HG03342 (cell line): ENCODE data around the gene CADM2.

ENCODE experiments used
- ATAC-seq: cut with Tn5 transposase; IDR thresholded peaks from one replicate; pipeline ENCODE4 v1.9.1; 2021; ENCODE audit warnings: mild to moderate bottlenecking, moderate library complexity; ENCODE audit not compliant: unreplicated experiment

CADM2 gene

DNA sequence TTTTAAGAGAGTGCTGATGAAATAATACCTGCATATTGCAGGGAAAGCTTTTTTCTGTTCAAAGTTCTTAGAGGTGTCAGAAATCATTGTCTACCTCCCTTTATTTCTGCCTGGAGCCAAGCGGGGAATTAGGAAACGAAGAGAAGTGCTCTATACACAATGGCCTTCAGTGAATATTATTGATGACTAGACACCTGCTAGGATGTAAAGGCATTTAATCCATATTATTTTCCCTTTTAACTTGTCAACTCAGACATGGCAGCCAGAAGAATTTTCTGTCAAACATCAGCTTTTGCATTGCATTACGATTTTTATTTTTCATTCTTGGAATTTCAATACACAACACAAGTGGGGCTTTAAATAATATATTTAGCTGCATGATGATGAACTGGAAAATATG is 24.7 kb downstream of the CADM2 start:
- ATAC-seq = no peak

DNA sequence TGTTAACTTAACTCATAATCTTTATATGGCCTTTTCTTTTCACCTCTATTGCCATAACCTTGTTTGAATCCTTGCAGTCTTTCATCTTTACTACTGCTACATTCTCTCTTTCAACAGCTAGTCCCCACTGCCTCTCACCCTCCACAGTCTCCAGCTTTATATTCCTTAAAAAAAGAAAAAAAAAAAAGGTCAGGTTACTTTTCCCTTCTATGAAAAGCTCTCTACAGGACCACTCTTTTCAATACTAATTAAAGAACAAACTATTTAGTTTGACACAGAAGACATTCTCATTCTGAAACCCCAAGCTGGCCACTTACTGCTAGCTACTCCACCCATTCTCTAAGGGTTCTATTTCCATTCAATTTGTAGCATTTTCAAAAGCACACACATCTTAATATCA is 25.6 kb downstream of the CADM2 start:
- no peak for ATAC-seq

DNA sequence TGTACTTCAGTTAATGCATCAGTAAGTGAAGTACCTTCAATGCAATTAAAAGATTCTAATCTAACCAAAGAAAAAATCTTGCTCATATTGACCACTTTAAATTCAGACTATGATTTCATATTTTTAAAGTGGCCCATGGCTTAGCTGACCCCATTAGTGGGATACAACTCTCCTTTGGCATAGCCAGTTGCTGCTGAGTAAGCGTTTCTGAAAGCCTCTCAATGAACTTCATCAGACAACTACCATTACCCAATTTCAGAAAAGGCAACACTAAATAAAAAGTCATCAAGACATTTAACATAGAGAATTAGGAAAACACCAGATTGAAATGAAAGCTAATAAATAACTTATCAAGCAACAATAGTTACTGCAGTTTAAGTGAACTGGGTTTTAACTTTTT is 27.0 kb downstream of the CADM2 start:
- ATAC-seq = no peak

DNA sequence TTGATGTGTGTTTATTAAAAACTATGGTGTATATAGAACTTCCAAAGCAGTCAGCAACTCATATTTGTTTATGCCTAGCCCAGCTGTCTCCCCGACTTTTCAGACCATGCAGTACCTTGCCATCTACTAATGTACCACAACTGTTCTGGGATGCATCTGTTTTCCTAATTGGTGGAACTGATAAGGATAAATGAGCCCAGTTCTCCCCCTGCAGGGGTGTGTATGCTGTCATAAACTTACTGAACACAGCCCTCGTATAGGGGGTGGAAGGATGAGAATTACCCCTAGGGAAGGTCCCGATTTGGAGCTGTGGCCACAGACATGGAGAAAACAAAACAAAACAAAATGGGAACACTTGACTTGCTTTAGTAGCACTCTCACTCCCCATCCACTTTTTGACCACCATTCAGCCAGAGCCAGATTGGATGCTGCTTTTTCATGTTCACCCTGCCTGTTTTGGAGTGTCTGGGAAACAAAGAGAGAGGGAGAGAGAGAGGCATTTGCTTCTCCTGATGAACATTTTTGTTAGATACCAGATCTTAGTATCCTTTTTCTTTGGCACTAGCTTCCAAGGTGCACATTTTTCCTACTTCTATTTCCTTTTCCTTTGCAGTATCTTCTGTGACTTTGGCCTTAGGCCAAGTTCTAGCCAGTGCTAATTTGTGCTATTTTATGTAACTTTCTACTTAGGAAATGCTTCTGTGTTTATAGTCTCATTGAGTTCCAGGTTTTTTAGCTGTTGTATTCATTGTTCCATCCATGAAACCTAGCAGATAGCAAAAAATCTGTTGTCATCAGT is 29.1 kb downstream of the CADM2 start:
- no peak for ATAC-seq

DNA sequence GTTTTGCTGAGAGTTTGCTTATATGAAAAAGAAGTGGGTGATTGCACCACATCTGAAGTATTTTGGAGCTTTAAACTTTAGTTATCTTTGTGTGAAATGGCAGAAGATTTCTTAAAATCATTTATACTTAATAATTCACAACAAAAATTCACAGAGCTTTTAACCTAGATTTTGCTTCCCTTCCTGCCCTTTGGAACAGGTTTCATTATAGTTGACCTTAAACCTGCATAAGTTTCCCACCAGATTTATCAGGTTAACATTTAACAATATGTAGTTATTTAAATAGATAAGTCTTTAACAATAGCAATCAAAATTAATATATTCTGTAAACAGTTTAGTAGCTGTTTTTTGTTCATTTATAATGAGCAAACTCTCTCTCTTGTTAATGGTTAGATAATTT is 30.3 kb downstream of the CADM2 start:
- no peak for ATAC-seq

DNA sequence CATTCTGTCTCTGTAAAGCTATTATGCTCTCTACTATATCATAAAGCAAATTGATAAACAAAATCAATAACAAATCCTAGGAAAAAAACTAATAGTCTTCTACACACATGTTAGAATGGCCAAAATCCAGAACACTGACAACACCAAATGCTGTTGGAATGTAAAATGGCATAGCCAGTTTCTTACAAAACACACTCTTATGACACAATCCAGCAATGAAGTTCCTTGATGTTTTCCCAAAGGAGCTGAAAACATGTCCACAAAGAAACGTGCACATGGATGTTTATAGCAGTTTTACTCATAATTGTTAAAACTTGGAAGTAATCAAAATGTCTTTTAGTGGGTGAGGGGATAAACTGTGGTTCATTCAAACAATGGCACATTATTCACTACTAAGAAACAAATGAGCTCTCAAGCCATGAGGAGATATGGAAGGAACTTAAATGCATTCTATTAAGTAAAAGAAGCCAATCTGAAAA is 32.7 kb downstream of the CADM2 start:
- ATAC-seq = no peak

DNA sequence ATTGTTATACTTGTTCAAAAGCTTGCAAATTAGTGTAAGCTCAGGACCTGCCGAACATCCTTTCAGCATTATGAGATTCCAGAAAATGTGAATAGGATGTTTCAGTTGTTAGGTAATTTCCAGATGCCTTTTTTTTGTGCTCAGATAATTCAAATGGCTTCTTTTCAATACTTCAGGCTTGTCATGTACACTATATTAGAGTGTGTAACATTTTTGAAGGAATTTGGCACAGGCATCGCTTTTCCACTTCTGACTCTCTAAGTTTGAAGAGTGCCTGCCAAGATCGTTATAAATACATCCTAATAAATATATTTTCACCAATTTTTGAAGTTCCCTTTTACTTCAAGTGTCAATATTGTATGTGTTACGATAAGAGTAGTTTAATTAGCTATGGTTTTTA is 35.2 kb downstream of the CADM2 start:
- no peak for ATAC-seq

DNA sequence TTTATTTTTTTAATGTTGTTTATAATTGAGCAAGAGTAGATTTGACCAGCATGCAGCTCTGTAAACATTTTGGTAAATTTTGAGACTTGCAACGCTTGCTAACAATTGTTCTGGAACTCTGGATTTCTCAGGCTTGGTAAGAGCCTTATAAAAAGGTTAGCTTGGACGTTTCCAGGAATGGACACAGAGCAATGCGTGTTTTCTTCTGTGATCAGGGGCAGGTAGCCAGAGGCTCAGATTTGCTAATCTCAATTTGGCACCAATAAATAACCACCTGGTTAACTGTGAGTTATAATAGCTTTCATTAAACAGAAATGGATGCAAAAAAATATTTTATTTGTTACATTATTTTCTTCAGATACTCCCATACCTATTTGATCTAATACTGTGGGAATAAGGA is 39.8 kb downstream of the CADM2 start:
- no peak for ATAC-seq

DNA sequence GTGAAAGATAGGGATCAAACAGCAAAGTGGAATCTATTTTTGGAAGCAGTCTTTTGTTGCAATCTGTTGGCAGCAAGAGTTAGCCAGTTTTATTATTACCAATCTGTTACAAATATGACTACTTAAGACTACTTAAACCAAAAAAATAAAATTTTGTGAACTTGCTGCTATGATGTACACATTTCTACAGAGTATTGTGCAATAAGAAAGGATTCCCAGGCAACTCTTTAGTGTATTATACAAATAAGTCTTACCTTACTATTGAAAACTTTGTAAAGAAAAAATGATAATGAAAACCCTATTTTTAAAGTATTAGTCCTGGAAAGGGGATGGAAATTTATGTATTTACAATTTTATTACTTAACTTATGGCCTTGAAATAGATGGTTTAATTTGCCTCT is 44.7 kb downstream of the CADM2 start:
- ATAC-seq = no peak

DNA sequence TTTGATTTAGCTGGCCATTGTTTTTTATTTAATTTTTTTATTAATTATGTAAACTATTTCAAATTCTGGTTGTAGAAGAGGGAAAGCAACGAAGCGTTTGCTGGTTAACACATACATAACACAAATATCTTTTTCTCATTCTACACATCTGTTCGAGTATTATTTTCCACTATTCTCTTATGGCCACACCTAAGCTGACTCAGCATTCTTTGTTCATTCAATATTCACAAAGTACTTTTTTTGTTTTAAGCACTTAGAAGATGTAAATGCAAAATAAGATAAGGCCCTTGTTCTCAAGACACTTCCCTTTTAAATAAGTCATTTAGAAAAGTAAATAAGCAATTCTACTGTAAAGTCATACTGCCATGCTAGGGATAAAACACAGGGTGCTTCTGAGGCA is 45.4 kb downstream of the CADM2 start:
- ATAC-seq = no peak

DNA sequence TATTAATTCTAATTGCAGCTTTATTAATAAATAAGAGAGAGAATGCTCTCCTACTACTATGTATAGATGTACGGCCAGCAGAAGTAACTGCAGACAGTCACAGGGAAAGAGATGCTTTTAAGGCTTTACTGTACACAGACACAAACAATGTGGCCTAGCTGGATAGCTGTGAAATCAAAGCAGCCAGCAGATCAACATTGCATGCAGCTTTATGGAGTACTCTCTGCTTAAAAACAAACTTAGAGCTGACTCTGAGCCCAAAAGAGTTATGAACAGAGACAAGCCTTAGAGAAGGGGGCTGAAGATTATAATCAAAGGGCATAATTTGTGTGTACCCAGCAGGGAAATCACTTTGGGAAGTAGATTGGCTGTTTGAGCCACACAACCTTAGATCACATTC is 47.2 kb downstream of the CADM2 start:
- ATAC-seq = no peak

DNA sequence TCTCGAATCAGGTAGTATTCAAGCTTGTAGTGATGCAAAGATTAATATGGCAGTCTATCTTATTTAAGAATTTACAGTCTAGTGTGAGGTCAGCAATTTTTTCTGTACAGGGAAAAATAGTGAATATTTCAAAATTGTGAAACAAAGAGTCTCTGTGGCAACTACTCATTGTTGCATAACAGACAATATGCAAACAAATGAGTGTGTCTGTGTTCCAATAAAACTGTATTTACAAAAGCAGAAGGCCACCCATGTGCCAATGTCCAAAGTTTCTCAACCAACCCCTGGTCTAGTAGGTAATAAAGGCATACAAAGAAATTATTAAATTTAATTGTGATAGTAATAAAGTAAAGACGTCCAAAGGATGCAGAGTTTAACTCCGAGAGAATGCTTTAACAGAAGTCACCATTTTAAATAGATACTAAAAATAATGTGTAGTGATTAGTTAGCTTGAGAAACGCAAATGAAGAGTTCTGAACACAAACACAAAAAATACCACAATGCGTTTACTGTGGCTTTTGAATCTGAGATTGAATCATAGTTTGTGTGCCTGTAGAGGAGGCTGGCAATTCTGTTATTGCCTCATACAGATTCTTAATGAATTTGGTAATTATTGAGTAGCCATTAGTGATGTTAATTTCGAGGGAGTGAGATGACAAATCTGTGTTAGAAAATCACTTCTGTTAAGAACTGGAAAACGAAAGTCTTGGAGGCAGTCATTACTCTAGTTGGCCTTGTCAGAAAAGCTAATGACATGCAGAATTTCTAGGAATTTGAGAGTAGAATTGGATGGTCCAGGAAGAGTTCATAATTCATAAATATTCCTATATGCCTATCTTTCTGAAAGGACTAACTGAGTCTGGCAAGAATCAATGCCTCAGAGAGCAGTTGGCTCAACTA is 48.7 kb downstream of the CADM2 start:
- ATAC-seq = no peak

DNA sequence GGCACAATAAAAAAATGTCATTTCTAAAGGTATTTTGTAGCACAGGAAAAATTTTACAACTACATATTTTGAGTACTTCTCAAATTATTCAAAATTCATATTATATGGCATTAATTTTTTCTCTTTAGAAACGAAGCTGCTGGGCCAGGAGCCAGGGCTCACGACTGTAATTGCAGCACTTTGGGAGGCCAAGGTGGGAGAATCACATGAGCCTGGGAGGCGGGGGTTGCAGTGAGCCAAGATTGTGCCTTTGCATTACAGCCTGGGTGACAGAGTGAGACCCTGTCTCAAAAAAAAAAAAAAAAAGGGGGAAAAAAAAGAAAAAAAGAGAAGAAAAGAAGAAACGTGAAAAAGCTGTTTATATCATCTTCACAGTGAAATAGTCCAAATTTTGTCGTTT is 62.0 kb downstream of the CADM2 start:
- no peak for ATAC-seq

DNA sequence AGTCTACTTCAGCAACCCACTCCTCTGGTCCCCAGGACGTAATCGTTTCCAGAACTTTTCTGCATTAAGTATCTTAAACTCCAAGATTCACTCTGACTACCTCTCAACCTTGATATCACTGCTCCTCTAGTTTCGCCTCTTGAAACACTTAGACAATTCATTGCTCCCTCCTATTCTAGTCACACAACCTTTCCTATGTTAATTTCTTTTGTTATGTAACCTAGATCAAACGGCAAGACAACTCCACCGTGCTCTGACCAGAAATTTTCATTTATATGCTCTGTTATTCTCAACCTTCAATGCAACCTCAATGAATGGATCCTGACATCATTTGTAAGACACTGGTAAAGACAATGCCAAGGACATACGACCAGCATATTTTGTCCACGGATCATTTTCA is 71.3 kb downstream of the CADM2 start:
- ATAC-seq = no peak

DNA sequence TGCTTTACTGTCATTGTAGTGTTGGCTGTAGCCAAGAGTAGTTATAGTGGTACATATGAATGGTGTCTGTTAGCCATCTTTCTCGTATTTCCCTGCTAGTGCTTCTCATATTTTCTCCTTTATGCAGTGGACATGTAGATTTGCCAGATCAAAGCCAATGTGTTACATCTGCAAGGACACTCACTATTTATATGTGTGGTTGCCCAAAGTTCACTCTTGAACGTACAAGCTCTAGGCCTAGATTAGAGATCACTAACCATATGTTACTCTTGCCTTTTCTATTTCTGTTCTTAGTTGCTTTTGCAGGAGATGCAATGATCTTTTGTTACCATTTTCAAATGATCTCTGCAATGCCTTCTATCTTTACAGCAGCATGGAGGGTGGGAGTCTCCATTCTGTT is 78.4 kb downstream of the CADM2 start:
- no peak for ATAC-seq

DNA sequence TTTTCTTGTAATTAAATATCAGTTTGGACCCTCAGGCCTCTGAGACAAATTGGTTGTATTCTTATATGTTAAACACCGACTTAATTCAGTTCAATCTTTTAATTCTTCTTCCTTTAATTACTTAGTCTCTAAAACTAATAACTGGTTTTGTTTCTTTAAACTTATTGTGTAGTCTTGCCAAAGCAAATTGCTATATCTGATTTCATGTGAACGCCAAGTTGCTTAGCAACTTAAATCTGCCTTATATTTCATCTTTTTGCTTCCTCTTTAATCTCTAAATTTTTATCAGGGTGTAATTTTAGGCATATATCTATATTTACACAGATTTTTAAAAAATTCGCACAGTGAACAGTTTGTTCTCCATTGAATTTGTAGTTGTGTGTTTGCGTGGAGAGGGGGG is 82.2 kb downstream of the CADM2 start:
- ATAC-seq = no peak

DNA sequence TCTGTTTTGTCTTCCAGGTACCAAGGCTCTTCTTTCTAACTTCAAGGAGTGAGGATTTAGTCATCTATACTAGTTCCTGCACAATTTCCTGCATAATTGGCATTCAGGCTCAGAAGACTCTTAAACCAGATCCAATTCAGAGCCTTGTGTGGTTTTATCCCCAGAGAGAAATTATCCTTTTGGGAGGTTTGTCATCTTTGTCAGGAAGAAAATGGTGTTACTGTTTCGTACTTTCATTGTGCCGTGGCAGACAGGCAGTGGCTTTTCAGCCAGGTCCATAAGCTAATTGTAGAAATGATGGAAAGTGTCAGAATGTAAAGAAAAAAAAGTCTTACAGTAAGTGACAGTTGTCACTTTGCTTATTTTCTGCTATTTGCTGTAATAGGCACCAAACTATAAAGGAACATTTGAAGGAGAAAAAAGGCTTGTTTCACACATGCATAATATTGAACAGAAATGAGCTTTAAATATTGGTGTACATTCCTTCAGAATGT is 82.8 kb downstream of the CADM2 start:
- no peak for ATAC-seq

DNA sequence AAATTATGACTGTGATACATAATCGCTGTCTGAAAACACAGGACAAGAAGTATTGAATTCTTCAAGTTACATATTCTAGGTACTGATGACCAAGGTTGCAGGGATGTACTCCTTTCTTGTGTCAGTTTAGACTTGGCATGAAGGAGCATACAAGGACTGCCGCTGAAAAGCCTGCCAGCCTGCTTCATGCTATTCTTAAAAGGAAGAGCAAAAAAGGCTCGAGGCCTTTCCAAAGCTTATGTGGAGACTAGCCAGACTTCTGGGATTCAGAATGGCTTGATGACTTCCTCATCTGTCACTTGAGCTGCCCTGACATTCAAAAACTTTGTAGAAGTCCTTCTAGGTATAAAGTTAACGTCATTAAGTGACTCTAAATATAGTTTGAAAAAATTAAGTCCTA is 92.0 kb downstream of the CADM2 start:
- ATAC-seq = no peak

DNA sequence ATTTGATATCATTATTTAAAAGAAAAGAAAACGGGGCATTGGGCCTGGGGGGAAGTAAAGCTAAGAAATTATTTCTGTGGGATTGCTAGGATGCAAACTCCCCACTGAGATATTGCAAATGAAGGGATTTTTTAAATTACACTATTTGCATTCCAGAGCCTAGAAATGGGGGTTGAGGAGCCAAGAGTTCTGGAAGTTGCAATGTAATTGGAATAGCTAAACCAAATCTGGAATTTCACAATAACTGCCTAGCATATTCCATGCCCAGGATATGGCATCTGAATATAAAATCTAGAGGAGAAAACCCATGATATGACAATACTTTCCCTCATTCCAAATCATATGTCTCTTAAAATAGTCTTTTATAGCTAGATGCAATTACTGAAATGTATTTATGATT is 93.0 kb downstream of the CADM2 start:
- ATAC-seq = no peak

DNA sequence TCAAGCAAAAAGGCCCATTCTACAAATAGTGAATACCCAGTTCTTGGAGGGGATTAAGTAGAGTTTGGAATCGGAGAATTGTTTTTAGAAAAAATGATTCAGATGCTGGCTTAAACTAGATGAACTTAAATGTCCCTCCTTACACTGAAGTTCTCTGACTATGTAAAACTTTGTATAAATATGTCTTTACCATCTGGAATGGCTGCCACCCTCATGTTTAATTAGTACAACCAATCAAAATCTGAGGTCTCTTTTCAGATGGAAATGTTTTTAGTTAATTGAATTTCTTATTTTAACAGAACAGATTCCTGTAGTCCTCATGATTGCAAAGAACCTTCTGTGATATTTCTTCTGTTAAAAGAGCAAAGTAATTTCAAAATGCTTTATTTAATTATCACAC is 94.8 kb downstream of the CADM2 start:
- ATAC-seq = no peak

DNA sequence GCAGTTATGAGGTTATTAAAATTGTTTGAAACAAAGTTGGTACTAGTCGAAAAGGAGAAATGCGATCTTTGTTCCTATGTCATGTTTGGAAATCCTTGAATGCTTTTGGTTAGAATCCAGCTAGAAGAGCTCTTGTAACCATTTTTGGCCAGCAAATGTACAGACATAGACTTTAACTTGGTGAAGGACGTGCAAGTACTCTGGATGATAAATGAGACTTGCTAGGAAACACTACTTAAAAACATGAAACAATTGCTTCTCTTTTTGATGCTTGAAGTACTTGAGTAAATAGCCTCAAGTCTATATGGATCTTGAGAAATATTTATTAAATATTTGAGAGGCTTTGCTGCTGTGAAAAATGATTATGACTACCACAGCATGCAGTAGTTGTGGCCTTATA is 95.8 kb downstream of the CADM2 start:
- no peak for ATAC-seq

DNA sequence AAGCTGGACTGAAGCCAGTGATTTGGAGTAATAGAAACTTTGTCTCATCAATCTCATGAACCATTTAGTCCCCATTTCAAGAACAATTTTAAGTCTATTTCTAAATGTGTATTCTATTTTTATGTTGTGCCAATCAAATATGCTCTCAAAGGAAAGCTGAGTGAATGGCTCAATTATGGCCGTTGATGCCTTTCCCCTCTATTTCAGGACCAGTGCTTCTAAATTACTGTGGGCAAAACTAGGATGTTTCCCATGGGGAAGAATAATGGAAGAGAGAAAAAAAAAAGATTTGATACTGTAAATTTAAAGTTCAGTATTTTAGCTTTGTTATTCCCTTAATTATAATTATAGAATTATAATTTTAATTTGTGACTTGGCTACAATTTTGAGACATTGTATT is 110.1 kb downstream of the CADM2 start:
- ATAC-seq = no peak
